ENCODE data around the gene C11orf91.
"Not testable (repeated sequence)": the region's sequence is repeated elsewhere in the genome, so short reads cannot be mapped to it uniquely, and the experiment has no call there.

The C11orf91 gene

DNA sequence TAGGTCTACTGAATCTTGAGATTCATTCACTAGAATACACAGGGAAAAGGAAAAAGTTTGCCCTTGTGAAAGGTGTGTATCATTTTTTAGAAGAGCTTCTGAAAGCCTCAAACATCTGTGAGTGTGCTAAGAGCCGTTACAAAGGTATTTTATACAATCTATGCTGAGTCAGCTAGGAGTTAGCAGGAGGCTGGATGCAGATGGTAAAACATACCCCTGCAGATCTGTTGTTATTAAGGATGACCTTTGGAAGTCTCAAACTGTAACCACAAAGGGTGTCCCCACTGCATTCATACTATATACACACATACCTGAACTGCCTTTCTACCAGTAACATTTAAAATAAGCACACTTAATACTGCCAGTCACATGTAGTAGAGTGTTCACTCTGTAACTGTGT lies 8.4 kb upstream of the C11orf91 start:
- H3K9me3 Mint-ChIP-seq: no peaks in the 10 kb centered on the region
- no peaks in the 10 kb centered on the region for H3K27me3 Mint-ChIP-seq
- H3K27ac Mint-ChIP-seq: no peak overlapping the region
- H3K4me1 Mint-ChIP-seq (ENCODE audit: low read depth): no peaks in the 10 kb centered on the region
- peaks cover 20% of the 10 kb centered on the region for H3K36me3 Mint-ChIP-seq (ENCODE audit: low read depth)
- no peak overlapping the region for H3K4me3 Mint-ChIP-seq

DNA sequence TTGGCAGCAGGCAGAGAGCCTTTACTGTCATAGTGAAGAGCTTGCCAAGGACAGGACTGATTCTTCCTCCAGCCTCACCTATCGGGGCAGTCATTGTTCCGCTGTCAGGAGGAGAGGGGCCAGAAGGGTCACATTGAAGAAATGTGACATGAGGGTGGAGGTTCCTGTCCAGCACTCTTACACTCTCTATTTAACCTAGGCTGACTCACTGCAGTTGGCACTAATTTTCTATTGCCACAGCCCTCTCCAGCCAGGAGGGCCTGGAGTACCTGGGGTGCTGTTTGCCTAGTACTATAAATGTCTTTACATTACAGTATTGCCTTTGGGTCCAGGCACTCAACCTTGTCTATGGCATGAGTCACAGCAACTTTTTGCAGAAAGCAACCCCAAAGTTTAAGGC lies 7.2 kb upstream of the C11orf91 start:
- not testable (repeated sequence) for H3K4me1 Mint-ChIP-seq (ENCODE audit: low read depth); H3K27me3 Mint-ChIP-seq; H3K4me3 Mint-ChIP-seq; H3K27ac Mint-ChIP-seq; H3K9me3 Mint-ChIP-seq
- peaks cover 19% of the 10 kb centered on the region for H3K36me3 Mint-ChIP-seq (ENCODE audit: low read depth)

DNA sequence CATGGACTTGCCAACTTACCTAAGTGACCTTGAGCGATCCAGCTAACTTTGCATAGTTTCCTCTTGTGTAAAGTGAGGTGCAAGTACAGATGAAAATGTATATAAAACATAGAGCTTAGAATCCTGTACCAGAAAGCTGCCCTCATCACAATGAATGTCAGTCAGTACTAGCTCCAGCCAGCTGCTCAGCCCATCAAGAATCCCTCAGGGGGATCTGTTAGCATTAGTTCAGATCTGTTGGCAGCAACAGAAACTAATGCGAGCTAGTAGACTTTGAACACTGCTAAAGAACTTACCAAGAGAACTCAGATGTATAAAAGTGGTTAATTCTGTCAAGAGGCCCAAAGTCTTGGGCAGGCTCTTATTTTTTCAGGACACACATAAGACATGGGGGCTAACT lies 6.3 kb upstream of the C11orf91 start:
- Mint-ChIP-seq H3K4me3 (no peak overlapping the region), H3K27ac (no peak overlapping the region), H3K9me3 (no peaks in the 10 kb centered on the region), H3K4me1 (ENCODE audit: low read depth) (no peaks in the 10 kb centered on the region), H3K36me3 (ENCODE audit: low read depth) (peaks cover 16% of the 10 kb centered on the region), H3K27me3 (no peaks in the 10 kb centered on the region)

DNA sequence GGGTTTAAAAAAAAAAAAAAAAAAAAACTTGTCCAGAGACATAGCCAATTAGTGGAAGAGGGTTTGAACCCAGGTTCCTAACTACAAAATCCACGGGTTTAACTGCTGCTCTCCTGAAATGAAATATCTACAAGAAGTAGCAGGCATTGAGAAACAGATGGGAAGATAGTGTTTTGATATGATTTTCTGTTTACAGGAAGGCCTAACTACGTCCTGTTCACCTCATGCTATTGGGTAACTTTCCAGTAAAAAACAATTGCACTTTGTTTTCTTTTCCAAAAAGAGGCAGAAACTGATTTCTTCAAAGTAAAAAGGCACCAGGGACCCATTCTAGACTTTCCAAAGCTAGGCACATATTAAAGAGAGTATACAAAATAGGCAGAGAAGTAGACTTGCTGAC lies 5.9 kb upstream of the C11orf91 start:
- Mint-ChIP-seq H3K4me3 (no peak overlapping the region), H3K27ac (no peak overlapping the region), H3K27me3 (no peaks in the 10 kb centered on the region), H3K9me3 (no peaks in the 10 kb centered on the region), H3K36me3 (ENCODE audit: low read depth) (peaks cover 16% of the 10 kb centered on the region), H3K4me1 (ENCODE audit: low read depth) (no peaks in the 10 kb centered on the region)

DNA sequence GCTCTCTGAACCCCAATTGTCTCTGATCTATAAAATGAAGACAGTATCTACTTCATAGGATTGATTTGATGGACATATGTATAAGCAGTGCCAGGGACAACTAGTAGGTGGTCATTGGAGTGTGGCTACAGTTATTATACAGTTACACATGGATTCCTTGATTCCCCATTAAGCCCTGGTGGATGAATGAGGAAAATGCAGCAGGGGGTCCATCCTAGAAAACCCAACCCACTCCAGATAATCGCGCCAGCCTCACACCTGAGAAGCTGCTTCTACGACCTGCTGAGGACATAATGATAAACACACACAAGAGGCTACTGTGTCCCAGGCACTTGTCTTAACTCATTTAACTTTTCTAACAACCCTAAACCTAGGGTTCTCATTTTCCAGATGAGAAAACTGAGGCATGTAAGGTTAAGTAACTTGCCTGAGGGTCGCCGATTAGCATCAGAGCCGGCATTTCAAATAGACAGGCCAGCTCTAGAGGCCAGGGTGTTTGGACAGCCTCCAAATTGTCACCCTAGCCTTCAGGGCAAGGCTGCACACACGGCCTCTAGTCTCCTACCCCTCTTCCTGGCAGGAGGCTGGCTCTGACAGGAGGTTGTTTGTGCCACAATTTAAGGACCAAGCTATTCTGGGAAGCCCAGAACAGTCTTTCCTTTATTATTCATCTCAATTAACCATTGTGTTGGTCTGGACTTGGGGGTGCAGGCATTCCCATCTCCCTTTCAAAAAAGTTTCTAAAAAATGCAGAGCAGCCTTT lies 3.8 kb upstream of the C11orf91 start:
- H3K36me3 Mint-ChIP-seq (ENCODE audit: low read depth): peaks cover 9% of the 10 kb centered on the region
- H3K27ac Mint-ChIP-seq: no peak overlapping the region
- H3K27me3 Mint-ChIP-seq: peaks cover 6% of the 10 kb centered on the region
- no peak overlapping the region for H3K4me3 Mint-ChIP-seq
- H3K4me1 Mint-ChIP-seq (ENCODE audit: low read depth): peaks cover 7% of the 10 kb centered on the region
- H3K9me3 Mint-ChIP-seq: no peaks in the 10 kb centered on the region

DNA sequence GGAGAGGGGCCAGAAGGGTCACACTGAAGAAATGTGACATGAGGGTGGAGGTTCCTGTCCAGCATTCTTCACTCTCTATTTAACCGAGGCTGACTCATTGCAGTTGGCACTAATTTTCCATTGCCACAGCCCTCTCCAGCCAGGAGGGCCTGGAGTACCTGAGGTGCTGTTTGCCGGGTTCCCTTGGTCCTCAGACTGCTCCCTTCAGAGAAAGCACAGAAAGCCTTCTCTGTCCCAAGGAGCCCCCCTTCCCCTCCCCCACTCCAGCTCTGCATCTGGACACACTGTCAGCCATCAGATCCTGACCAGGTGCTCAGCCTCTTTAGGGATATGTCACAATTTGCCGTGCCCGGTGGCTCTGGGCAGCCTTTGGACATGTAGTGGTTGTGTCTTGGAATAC lies 3.2 kb upstream of the C11orf91 start:
- no peak overlapping the region for H3K4me3 Mint-ChIP-seq
- no peak overlapping the region for H3K27ac Mint-ChIP-seq
- H3K36me3 Mint-ChIP-seq (ENCODE audit: low read depth): peaks cover 3% of the 10 kb centered on the region

DNA sequence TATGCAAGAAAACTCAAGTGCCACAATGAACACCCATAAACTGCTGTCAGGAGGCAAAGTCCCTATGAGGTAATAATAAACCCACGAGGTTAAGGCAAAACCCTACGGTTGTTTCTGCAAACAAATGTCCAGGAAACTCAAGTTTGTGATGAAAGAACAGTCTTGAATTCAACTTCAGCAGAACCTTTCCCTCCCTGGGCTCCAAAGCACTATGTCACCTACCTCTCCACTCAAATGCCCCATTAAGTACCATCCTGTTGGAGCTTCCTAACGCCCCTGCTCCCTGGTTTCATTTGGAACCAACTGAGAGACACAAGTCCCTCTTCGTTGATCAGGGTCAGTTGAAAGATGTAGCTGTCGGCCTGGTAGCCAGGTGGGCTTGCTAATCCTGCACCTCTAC lies 2.6 kb upstream of the C11orf91 start:
- Mint-ChIP-seq H3K27ac (no peak overlapping the region), H3K27me3 (peaks cover 10% of the 10 kb centered on the region), H3K4me1 (ENCODE audit: low read depth) (peaks cover 7% of the 10 kb centered on the region), H3K4me3 (no peak overlapping the region), H3K9me3 (no peaks in the 10 kb centered on the region), H3K36me3 (ENCODE audit: low read depth) (no peaks in the 10 kb centered on the region)

More for the DNA sequence above, 3.2 kb upstream of the C11orf91 start:
- H3K4me1 Mint-ChIP-seq (ENCODE audit: low read depth): peaks cover 7% of the 10 kb centered on the region
- peaks cover 8% of the 10 kb centered on the region for H3K27me3 Mint-ChIP-seq
- no peaks in the 10 kb centered on the region for H3K9me3 Mint-ChIP-seq

DNA sequence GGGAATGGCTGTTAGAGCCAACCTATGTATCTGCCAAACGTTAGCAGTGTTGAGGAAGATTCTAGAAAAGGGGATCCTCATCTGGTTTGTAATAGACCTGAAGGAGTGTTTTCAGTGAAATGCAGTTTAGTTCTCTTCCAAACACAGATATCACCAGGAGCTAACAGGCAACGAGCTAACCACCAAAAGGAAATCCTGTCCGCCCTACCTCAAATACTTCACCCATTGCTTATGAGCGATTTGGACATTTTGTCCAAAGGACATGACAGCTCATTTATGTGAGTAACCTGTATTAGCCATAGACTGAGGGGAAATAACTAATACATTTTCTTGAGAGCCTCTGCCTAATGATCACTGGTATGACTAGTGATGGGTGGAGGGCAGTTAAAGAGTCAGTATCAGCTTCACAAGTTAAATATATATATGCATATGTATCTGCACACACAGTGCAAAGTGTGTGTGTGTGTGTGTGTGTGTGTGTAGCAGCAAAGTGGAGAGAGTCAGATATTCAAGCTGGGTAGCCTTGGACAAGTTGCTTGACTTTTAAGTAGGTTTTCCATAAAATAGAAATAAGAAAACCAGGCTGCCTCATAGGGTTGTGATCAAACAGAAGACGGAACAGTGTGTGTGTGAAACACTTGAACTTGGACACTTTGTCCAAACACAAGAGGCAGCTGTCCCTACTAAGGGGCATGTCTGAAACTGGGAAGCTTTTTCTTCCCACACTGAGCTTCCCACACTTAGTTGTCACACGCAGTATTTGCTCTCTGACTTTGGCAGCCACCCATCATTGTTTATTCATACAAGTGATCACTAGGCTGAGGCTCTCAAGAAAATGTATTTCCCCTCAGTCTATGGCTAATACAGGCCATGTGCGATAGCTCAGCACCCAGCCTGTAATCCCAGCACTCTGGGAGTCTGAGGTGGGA lies 940 bp upstream of the C11orf91 start:
- H3K27ac Mint-ChIP-seq: no peak overlapping the region
- no peaks in the 10 kb centered on the region for H3K36me3 Mint-ChIP-seq (ENCODE audit: low read depth)
- H3K9me3 Mint-ChIP-seq: no peaks in the 10 kb centered on the region
- peaks cover 7% of the 10 kb centered on the region for H3K4me1 Mint-ChIP-seq (ENCODE audit: low read depth)
- H3K27me3 Mint-ChIP-seq: peaks cover 23% of the 10 kb centered on the region
- H3K4me3 Mint-ChIP-seq: peak overlapping the region; percentile 84

DNA sequence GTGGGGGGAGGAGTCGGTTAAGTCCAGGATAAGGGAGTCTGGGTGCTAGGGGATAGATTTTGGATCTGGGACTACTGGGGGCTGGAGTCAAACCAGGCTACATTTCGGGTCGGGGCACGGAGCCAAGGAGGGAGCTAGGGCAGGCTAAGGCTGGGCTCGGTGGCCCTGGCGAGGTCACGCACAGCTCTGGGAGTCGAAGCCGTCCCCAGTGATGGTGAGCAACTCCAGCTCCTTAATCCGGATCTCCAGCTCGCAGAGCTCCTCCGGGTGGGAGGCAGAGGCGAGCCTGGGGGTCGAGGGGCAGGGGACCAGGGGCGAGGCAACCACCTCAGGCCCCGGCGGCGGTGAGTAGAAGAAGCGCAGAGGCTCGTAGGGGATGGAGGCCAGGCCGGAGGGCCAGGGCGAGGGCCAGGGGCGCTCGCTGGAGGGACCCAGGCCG lies 544 bp downstream of the C11orf91 start:
- H3K9me3 Mint-ChIP-seq: no peaks in the 10 kb centered on the region
- H3K27me3 Mint-ChIP-seq: peaks cover 27% of the 10 kb centered on the region
- peak overlapping the region; percentile 69 for H3K4me3 Mint-ChIP-seq
- peak overlapping the region; percentile 57 for H3K27ac Mint-ChIP-seq
- no peaks in the 10 kb centered on the region for H3K36me3 Mint-ChIP-seq (ENCODE audit: low read depth)
- H3K4me1 Mint-ChIP-seq (ENCODE audit: low read depth): peaks cover 7% of the 10 kb centered on the region

DNA sequence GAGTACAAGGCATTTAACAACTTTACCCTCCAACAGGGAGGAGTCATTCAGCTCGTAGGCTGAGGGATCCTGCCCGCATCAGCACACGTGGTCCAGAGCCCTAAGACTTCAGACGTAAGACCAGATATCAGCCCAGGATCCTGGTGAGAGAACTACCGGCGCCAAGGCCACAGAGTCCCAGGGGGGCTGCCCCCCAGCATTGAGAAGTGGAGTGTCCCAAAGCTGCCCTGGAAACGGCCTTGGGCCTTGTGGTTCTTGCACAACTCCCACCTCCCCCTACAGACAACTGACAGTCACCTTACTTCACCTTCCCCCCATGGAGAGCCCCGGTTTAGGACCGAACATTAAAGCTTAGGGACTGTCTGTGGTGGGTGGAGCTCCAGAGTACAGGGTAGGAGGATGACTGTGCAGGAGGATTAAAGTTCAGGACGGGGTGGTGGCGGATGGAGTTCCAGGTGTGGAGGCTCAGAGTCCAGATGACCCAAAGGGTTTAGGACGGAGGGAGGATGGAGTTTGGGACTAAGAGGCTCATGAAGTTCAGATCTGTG lies 1.0 kb downstream of the C11orf91 start:
- H3K36me3 Mint-ChIP-seq (ENCODE audit: low read depth): no peaks in the 10 kb centered on the region
- peaks cover 27% of the 10 kb centered on the region for H3K27me3 Mint-ChIP-seq
- H3K27ac Mint-ChIP-seq: peak overlapping the region; percentile 57
- peak overlapping the region; percentile 69 for H3K4me3 Mint-ChIP-seq
- peaks cover 7% of the 10 kb centered on the region for H3K4me1 Mint-ChIP-seq (ENCODE audit: low read depth)
- H3K9me3 Mint-ChIP-seq: no peaks in the 10 kb centered on the region

DNA sequence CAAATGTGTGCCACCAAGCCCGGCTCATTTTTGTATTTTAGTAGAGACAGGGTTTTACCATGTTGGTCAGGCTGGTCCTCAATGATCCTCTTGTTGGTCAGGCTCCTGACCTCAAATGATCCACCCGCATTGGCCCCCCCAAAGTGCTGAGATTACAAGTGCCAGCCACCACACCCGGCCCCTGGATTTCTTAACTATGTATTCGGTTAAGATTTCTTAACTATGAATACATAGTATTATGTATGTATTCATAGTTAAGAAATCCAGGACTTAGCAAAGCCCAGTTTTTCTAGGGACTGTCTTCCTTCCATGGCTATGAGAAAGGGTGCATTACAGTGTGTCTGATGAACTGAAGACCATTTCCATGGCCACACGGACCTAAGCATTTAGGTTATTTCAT lies 1.7 kb downstream of the C11orf91 start:
- peaks cover 27% of the 10 kb centered on the region for H3K27me3 Mint-ChIP-seq
- H3K4me3 Mint-ChIP-seq: no peak overlapping the region
- no peak overlapping the region for H3K27ac Mint-ChIP-seq
- no peaks in the 10 kb centered on the region for H3K36me3 Mint-ChIP-seq (ENCODE audit: low read depth)
- H3K9me3 Mint-ChIP-seq: no peaks in the 10 kb centered on the region
- H3K4me1 Mint-ChIP-seq (ENCODE audit: low read depth): peaks cover 7% of the 10 kb centered on the region

DNA sequence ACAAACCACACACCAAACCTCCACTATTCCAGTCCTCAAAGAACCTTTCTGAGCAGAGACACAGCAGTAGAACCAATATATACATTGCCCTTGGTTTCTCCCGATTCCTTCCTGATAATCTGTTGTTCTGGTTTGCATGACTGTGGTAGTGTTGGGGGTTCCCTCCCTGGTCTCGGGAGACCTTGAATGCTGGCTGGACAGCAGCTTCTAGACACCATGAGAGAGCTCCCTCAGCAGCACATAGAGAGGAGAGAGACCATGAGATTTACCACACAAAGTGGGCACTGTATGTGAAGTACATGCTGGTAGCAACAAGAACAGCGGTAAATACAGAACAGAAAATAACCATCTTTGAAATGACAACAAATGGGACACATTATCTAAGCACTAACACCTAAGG lies 2.6 kb downstream of the C11orf91 start:
- peaks cover 7% of the 10 kb centered on the region for H3K4me1 Mint-ChIP-seq (ENCODE audit: low read depth)
- no peaks in the 10 kb centered on the region for H3K36me3 Mint-ChIP-seq (ENCODE audit: low read depth)
- H3K27me3 Mint-ChIP-seq: peaks cover 27% of the 10 kb centered on the region
- H3K9me3 Mint-ChIP-seq: no peaks in the 10 kb centered on the region
- H3K27ac Mint-ChIP-seq: no peak overlapping the region
- no peak overlapping the region for H3K4me3 Mint-ChIP-seq

DNA sequence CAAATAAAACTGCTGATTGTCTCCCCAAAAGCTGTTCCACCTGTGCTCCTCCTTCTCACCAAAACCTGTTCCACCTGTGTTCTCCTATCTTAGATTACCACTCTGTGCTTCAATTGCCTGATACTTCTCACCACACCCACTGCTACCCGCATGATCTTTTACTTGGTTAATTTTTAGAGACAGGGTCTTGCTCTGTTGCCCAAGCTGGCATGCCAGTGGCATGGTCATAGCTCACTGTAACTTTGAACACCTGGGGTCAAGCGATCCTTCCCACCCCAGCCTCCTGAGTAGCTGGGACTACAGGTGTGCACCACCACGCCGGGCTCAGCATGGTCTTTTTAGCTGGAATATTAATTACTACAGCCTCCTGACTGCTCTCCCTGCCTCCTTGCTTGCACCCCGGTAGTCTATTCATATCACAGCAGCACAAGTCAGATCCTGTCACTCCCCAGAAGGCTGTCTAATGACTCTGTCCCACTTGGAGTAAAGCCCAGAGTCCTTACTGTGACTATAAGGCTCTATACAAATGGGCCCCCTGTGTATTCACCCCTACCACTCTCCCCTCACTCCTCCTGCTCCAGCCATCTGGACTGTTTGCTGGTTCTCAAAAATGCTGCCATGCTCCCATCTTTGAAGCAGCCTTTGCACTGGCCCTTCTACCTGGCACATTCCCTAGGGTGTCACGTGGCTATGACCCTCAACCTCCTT lies 3.5 kb downstream of the C11orf91 start:
- H3K27me3 Mint-ChIP-seq: peaks cover 27% of the 10 kb centered on the region
- no peak overlapping the region for H3K4me3 Mint-ChIP-seq
- H3K9me3 Mint-ChIP-seq: no peaks in the 10 kb centered on the region
- H3K4me1 Mint-ChIP-seq (ENCODE audit: low read depth): peaks cover 7% of the 10 kb centered on the region
- H3K36me3 Mint-ChIP-seq (ENCODE audit: low read depth): no peaks in the 10 kb centered on the region
- no peak overlapping the region for H3K27ac Mint-ChIP-seq

DNA sequence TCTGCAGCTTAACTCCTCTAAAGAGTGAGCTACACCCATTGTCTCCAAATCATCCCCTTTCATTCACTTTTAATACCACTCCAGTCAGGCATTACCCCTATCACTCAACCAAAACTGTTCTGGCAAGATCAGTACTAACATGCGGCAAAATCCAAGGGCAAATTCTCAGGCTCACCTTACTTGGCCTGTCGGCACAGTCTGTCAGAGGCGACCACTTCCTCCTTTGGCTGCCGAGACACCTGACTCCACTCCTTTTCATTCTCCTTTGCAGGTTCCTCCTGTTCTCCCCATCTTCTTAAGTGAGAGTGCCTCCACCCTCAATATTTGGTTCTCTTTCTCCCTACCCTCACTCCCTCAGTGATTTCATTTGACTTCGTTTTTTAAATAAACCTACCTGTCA lies 4.2 kb downstream of the C11orf91 start:
- no peaks in the 10 kb centered on the region for H3K9me3 Mint-ChIP-seq
- peaks cover 6% of the 10 kb centered on the region for H3K4me1 Mint-ChIP-seq (ENCODE audit: low read depth)
- H3K27me3 Mint-ChIP-seq: peaks cover 27% of the 10 kb centered on the region
- H3K4me3 Mint-ChIP-seq: no peak overlapping the region
- H3K36me3 Mint-ChIP-seq (ENCODE audit: low read depth): no peaks in the 10 kb centered on the region
- no peak overlapping the region for H3K27ac Mint-ChIP-seq
